Karpas-422 (cell line): ENCODE measurements around the gene MACROD2. TPM values are rescaled to one million over a fixed set of nuclear protein-coding genes. Genes with fewer than 3 reads are reported as not detected.

Source experiments
- DNase-seq: peaks from one replicate; pipeline ENCODE4 v3.0.0-alpha.2; 2015
- H2AFZ ChIP-seq: fragments of 200-600 bp; sonication (generic); 2 replicates; pipeline ENCODE4 v1.6.1; 2014; ENCODE audit warnings: antibody characterized with exemption, low read length, mixed read lengths
- H3K27ac ChIP-seq: fragments of 200-600 bp; sonication (generic); 2 replicates; pipeline ENCODE4 v1.5.1; 2014; ENCODE audit warnings: mild to moderate bottlenecking, low read length, moderate library complexity
- H3K27me3 ChIP-seq: fragments of 200-600 bp; sonication (generic); 2 replicates; pipeline ENCODE4 v1.6.1; 2014; ENCODE audit warnings: low read length, mixed read lengths
- H3K36me3 ChIP-seq: fragments of 200-600 bp; sonication (generic); 2 replicates; pipeline ENCODE4 v1.6.1; 2014; ENCODE audit warnings: low read length, mixed read lengths; ENCODE audit not compliant: insufficient read depth
- H3K4me1 ChIP-seq: fragments of 200-600 bp; sonication (generic); 2 replicates; pipeline ENCODE4 v1.6.1; 2014; ENCODE audit warnings: mild to moderate bottlenecking, low read length, mixed read lengths
- H3K4me2 ChIP-seq: fragments of 200-600 bp; sonication (generic); 2 replicates; pipeline ENCODE4 v1.6.1; 2014; ENCODE audit warnings: low read length, low read depth, mild to moderate bottlenecking; ENCODE audit not compliant: poor library complexity, severe bottlenecking
- H3K4me3 ChIP-seq: fragments of 200-600 bp; sonication (generic); 2 replicates; pipeline ENCODE4 v1.5.1; 2014; ENCODE audit warnings: mild to moderate bottlenecking, antibody characterized with exemption, low read length, mixed read lengths
- H3K79me2 ChIP-seq: fragments of 200-600 bp; sonication (generic); 2 replicates; pipeline ENCODE4 v1.6.1; 2014; ENCODE audit warnings: mild to moderate bottlenecking, low read length, mixed read lengths
- H3K9ac ChIP-seq: fragments of 200-600 bp; sonication (generic); 2 replicates; pipeline ENCODE4 v1.6.0; 2014; ENCODE audit warnings: low read length
- H3K9me2 ChIP-seq: fragments of 200-600 bp; sonication (generic), shearing (Covaris generic); replicated peaks from 2 replicates; pipeline ENCODE4 v1.6.0; 2014; ENCODE audit warnings: mild to moderate bottlenecking, low read length, moderate library complexity; ENCODE audit not compliant: insufficient read depth
- H3K9me3 ChIP-seq: fragments of 300-700, 200-600 bp; sonication (generic); 2 replicates; pipeline ENCODE4 v1.6.1; 2014; ENCODE audit warnings: low read length, mixed read lengths
- H4K20me1 ChIP-seq: fragments of 200-600 bp; sonication (generic); 2 replicates; pipeline ENCODE4 v1.6.1; 2014; ENCODE audit warnings: mild to moderate bottlenecking, antibody characterized with exemption, low read length, low read depth; ENCODE audit not compliant: insufficient read depth
- total RNA-seq: library from RNA; depleted of rRNA; stranded (reverse); fragments of >200 nt; shearing (Covaris generic); gene quantifications from 2 replicates; pipeline ENCODE4 v1.2.3, GENCODE V29; 2014; ENCODE audit warnings: low replicate concordance

The MACROD2 gene
- total RNA-seq, 1 experiment from 2014 or later = 0.15 TPM

DNA sequence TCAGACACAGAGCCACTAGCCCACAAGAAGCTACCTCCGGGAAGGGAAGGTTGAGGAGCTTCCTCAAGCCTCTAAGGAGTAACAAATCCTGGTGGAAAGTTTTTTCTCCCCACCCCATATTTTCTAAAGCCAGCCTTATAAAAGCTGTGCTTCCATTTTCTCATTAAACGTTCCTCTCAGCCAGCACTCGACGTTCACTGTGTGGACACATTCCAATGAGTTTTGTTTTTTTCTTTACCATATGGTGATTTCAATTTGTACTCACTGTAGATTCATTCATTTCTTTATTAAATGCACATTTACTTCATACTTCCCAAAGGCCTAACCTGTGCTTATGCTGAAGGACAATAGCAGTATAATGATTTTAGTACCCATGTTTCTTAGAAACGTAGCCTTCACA, 536.5 kb downstream of the MACROD2 start:
- Histone ChIP-seq H3K36me3 (no peaks in the 10 kb centered on the region), H3K9ac (no peak overlapping the region), H3K4me1 (no peaks in the 10 kb centered on the region), H4K20me1 (no peaks in the 10 kb centered on the region), H2AFZ (no peak overlapping the region), H3K9me2 (no peaks in the 10 kb centered on the region), H3K4me2 (no peak overlapping the region), H3K4me3 (no peak overlapping the region), H3K9me3 (no peaks in the 10 kb centered on the region), H3K27ac (no peak overlapping the region), H3K79me2 (no peaks in the 10 kb centered on the region), H3K27me3 (no peaks in the 10 kb centered on the region; the same call in 1 of the 2 replicates)
- DNase-seq = no peak

DNA sequence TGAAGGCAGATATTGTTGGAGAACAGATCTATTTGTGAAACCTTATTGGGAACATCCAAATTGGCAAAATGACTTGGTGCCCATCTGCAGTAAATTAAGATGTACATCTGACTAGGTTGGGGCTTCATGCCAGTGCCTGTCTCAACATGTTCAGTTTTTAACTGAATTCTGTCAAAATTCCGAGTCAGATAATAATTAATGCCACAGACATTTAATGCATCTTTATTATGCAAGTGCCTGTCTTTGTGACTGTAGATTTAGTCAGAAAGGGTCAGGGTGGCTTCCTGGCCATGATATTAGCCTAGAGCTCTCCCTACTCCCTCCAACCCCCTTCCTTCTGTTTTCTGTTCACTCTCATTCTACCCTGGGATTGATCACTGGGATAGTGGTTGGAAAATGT, 541.4 kb downstream of the MACROD2 start:
- H3K4me3 ChIP-seq = no peak overlapping the region
- no peaks in the 10 kb centered on the region for H3K36me3 ChIP-seq
- DNase-seq = no peak
- no peak overlapping the region for H3K27ac ChIP-seq
- no peak overlapping the region for H3K4me2 ChIP-seq
- no peaks in the 10 kb centered on the region for H3K79me2 ChIP-seq
- no peaks in the 10 kb centered on the region for H4K20me1 ChIP-seq
- no peaks in the 10 kb centered on the region for H3K4me1 ChIP-seq
- H3K27me3 ChIP-seq = no peaks in the 10 kb centered on the region; the same call in 1 of the 2 replicates
- H2AFZ ChIP-seq = no peak overlapping the region
- H3K9me2 ChIP-seq = no peaks in the 10 kb centered on the region
- H3K9ac ChIP-seq = no peak overlapping the region
- H3K9me3 ChIP-seq = no peaks in the 10 kb centered on the region

DNA sequence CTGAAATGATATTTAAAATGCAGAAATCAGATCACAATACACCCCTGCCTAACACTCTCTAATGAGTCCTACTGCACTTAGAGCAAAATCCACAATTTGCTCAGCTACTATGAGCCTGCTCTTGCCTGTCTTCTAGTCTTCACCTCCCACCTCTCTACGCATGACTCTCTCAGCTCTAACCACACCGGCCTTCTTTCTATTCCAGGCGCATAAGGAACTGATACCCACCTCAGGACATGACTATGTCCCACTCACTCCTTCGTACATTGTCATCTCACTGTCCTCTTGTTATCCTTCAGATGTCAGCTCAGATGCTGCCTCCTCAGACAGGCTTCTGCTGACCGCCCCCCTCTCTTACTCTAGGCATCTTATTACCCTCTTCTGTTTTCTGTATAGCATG, 543.1 kb downstream of the MACROD2 start:
- Histone ChIP-seq H3K36me3 (no peaks in the 10 kb centered on the region), H3K4me3 (no peak overlapping the region), H4K20me1 (no peaks in the 10 kb centered on the region), H3K27me3 (no peaks in the 10 kb centered on the region), H3K4me2 (no peak overlapping the region), H3K9me2 (no peaks in the 10 kb centered on the region), H3K9me3 (no peaks in the 10 kb centered on the region), H3K9ac (no peak overlapping the region), H3K79me2 (no peaks in the 10 kb centered on the region), H3K4me1 (no peaks in the 10 kb centered on the region), H2AFZ (no peak overlapping the region), H3K27ac (no peak overlapping the region)
- DNase-seq = no peak

DNA sequence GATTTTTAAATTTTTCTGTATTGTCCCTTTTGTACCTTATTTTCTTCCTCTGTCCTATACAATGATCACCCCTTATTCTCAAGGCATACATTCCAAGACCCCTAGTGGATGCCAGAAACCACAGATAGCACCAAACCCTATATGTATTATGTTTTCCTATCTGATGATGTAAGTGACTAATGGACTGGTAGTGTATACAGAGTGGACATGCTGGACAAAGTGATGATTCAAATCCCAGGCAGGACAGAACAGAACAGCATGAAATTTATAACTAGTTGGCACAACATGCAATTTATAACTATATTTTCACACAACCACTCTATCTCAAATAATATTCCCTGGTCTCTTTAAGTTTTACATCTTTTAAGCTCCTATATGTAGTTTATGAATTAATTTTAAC, 547.7 kb downstream of the MACROD2 start:
- Histone ChIP-seq H4K20me1 (no peaks in the 10 kb centered on the region), H2AFZ (no peak overlapping the region), H3K4me2 (no peak overlapping the region), H3K79me2 (no peaks in the 10 kb centered on the region), H3K27me3 (no peaks in the 10 kb centered on the region), H3K4me1 (no peaks in the 10 kb centered on the region), H3K9ac (no peak overlapping the region), H3K36me3 (no peaks in the 10 kb centered on the region), H3K4me3 (no peak overlapping the region), H3K9me3 (no peaks in the 10 kb centered on the region; the same call in 1 of the 2 replicates), H3K9me2 (no peaks in the 10 kb centered on the region), H3K27ac (no peak overlapping the region)
- DNase-seq = no peak

DNA sequence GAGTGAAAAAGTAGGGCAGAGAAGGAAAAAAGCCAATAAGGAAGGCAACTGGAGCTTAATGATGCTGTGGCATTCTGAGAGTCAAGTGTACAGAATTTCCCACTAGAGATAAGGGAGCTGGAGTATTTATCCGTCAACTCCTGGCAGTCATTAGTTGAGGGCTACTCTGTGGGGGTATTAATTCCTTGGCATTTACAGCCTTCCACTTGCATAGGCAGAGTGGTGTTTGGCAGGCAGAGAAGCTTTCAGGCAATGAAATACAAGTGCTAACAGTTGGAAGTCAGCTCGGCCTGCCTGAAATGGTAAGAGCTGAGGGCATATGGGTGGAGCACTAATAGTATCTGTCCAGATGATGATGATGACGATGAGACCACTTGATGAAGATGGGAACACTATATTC, 549.4 kb downstream of the MACROD2 start:
- Histone ChIP-seq H3K9ac (no peak overlapping the region), H3K27ac (no peak overlapping the region), H3K4me3 (no peak overlapping the region), H3K4me1 (no peaks in the 10 kb centered on the region), H4K20me1 (no peaks in the 10 kb centered on the region), H2AFZ (no peak overlapping the region), H3K36me3 (no peaks in the 10 kb centered on the region), H3K4me2 (no peak overlapping the region), H3K79me2 (no peaks in the 10 kb centered on the region), H3K27me3 (no peaks in the 10 kb centered on the region), H3K9me3 (no peaks in the 10 kb centered on the region; the same call in 1 of the 2 replicates), H3K9me2 (no peaks in the 10 kb centered on the region)
- no peak for DNase-seq

DNA sequence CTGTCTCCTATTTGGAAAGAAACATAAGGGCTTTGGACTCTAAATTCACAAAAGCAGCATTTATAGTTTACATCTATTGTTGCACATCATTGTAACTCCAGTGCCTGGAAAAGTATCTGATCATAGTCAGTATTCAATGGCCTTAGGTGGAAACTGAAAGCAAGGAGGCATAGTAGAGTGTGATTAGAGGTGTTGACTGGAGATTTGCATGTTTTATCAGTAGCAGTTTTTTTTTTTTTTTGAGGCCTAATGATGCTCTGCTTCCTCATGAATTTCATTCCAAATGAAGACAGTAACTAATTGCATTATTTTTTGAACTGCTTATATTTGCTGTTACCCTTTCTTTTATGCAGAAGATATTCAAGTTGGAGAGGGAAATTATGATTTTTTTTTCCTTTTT, 555.3 kb downstream of the MACROD2 start:
- Histone ChIP-seq H3K36me3 (no peaks in the 10 kb centered on the region), H3K27me3 (no peaks in the 10 kb centered on the region), H2AFZ (no peak overlapping the region), H3K79me2 (no peaks in the 10 kb centered on the region), H3K4me1 (no peaks in the 10 kb centered on the region), H4K20me1 (no peaks in the 10 kb centered on the region), H3K9ac (no peak overlapping the region), H3K27ac (no peak overlapping the region), H3K9me3 (no peaks in the 10 kb centered on the region; the same call in 1 of the 2 replicates), H3K9me2 (no peaks in the 10 kb centered on the region), H3K4me2 (no peak overlapping the region), H3K4me3 (no peak overlapping the region)
- no peak for DNase-seq

DNA sequence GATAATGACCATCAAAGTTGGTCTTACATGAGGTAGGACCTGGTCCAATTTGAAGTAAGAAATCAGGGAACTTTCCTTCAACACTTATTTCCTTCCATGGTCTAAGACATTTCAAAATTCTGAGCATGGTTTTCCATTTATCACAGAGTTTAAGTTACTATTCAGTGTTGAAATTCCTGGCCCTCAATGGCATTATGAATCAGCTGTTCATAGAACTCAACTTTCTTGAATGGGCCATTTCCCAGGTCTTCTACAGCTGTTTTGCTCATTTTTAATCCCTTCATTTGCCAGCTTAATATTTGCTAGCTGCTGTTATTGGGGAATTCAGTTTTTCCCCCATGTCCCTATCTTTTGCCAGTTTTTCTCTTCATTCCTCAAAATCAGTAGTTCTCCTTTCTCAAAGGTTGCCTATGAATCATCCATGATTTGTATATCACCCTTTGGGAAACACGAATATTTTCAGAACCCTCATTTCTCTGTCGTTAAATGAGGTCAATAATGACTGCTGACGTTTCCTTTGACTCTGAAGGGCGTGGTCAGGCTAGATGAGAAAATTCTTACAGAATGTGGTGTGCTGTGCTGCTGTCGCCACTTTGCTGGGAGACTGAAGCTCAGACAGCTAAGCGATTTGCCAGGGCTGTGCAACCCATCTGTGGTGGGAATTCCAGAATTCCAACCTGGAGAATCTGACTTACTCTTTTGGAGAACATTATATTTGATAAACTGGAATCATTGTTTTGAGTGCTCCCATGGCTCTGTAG, 558.6 kb downstream of the MACROD2 start:
- Histone ChIP-seq H3K36me3 (no peaks in the 10 kb centered on the region), H3K9me2 (no peaks in the 10 kb centered on the region), H3K4me1 (no peaks in the 10 kb centered on the region), H4K20me1 (no peaks in the 10 kb centered on the region), H3K9me3 (no peaks in the 10 kb centered on the region), H3K4me2 (no peak overlapping the region), H2AFZ (no peak overlapping the region), H3K27ac (no peak overlapping the region), H3K27me3 (no peaks in the 10 kb centered on the region), H3K9ac (no peak overlapping the region), H3K4me3 (no peak overlapping the region), H3K79me2 (no peaks in the 10 kb centered on the region)
- no peak for DNase-seq

DNA sequence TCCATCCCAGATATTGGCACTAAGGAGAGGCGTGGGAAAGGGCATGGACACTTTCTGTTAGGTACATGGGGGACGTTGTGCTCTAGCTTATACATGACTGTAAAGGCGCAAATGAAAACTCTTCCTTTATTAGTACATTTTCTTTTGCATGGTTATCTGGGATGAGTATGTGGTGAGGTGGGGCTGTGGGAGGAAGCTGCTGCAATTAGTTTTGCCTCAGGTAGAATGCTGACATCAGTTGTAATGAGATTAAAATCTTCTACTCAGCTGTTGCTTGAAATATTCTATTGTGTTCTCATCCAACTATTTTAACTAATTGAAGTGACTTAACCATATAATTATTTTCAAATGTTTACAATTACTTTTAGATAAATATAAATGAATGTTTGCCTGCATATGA, 560.4 kb downstream of the MACROD2 start:
- H3K4me3 ChIP-seq = no peak overlapping the region
- no peaks in the 10 kb centered on the region for H3K4me1 ChIP-seq
- H2AFZ ChIP-seq = no peak overlapping the region
- H3K27ac ChIP-seq = no peak overlapping the region
- H3K27me3 ChIP-seq = no peaks in the 10 kb centered on the region
- H3K36me3 ChIP-seq = no peaks in the 10 kb centered on the region
- no peaks in the 10 kb centered on the region for H4K20me1 ChIP-seq
- no peaks in the 10 kb centered on the region for H3K79me2 ChIP-seq
- H3K9me3 ChIP-seq = no peaks in the 10 kb centered on the region
- no peak for DNase-seq
- H3K9ac ChIP-seq = no peak overlapping the region
- no peak overlapping the region for H3K4me2 ChIP-seq
- no peaks in the 10 kb centered on the region for H3K9me2 ChIP-seq
